Testis (tissue), 3 donors: ENCODE measurements around the gene PHF13. TPM values are rescaled to one million over a fixed set of nuclear protein-coding genes. Genes with fewer than 3 reads are reported as not detected.

Experiments used
- DNase-seq: peaks from one replicate; pipeline ENCODE4 v3.0.0-alpha.2; 2019
- H3K27ac ChIP-seq, 2 donors: fragments of 200-600 bp; sonication (generic); one replicate each; pipeline ENCODE4 v1.5.1; 2019
- H3K27me3 ChIP-seq: fragments of 200-600 bp; sonication (generic); one replicate; pipeline ENCODE4 v1.5.1; 2019
- H3K36me3 ChIP-seq: fragments of 200-600 bp; sonication (generic); one replicate; pipeline ENCODE4 v1.5.1; 2017; ENCODE audit warnings: low read depth; ENCODE audit errors: missing control alignments
- H3K4me1 ChIP-seq: fragments of 200-600 bp; sonication (generic); one replicate; pipeline ENCODE4 v1.5.1; 2019
- H3K4me3 ChIP-seq, 2 donors: fragments of 200-600 bp; sonication (generic); one replicate each; pipeline ENCODE4 v1.5.1; 2017 to 2019
- H3K9me3 ChIP-seq: fragments of 200-600 bp; sonication (generic); one replicate; pipeline ENCODE4 v1.5.1; 2017
- POLR2A ChIP-seq: fragments of 450-650 bp; IDR thresholded peaks from one replicate; pipeline ENCODE4 v1.6.1; 2017; ENCODE audit warnings: antibody characterized with exemption, mild to moderate bottlenecking, moderate library complexity
- WGBS, 2 donors: methylation state at CpG; one replicate each; pipeline ENCODE4 v1.1.5; 2018; 5-methylcytosine and 5-hydroxymethylcytosine counted together
- intact Hi-C: fragments of 100-400 bp; cut with DNase I; formaldehyde crosslinking; loops from one replicate; pipeline ENCODE4 v1.15.1; 2023; ENCODE audit warnings: low total_unique reads
- polyA plus RNA-seq: library from polyadenylated mRNA; stranded (reverse); fragments of 350-450 nt; fragmentation: Illumina TruSeq; extraction: RNeasy Lipid Tissue Mini Kit (QIAGEN cat#74804); gene quantifications from one replicate; pipeline ENCODE4 v1.2.3, GENCODE V29; 2014; ENCODE audit warnings: low read depth, low replicate concordance; ENCODE audit not compliant: insufficient read depth
- total RNA-seq, 2 donors: library from RNA; depleted of rRNA; stranded (reverse); fragments of >200 nt; gene quantifications; one replicate each; pipeline ENCODE4 v1.2.3, GENCODE V29; 2016
- TF ChIP-seq, protein P1 (sequence below), 3 experiments: fragments of 450-650 bp in 2 of 3; fragments of 200-600 bp in 1 of 3; sonication (generic) in 1 of 3; IDR thresholded peaks; one replicate each; pipeline ENCODE4 v1.5.1; 2016 to 2019; ENCODE audit warnings: antibody characterized with exemption in 3 of 3, mild to moderate bottlenecking in 2 of 3, moderate library complexity in 1 of 3

PHF13 gene
- total and polyA plus RNA-seq, 3 donors from 2014 or later = 70.8 to 94.3 (median 88.1) TPM

DNA sequence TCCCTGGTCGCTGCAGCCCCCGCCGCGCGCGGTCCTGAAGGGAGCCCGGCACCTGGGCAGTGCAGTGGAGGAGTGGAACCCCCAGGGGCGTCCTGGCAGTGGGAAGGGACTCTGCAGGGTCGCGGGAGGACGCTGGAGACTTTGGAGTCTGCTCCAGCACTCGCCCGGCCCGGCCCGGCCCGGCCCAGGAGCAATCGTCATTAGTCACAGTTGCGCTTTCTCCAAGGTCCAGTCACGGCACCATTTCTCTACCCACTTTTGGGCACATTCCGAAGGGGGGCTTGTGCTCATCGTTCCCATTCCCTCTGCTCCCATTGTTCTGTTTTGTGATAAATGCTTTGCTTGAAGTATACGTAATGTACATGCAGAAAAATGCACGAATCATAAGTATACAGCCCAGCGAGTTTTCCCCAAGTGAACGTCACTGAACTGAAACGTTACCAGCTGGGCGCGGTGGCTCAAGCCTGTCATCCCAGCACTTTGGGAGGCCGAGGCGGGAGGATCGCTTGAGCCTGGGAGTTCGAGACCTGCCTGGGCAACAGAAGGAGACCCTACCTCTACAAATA lies 12.1 kb downstream of the PHF13 start:
- 3 to 5% methylated on average over 20 to 29 of the region's 32 CpGs for WGBS, 2 donors
- Histone ChIP-seq H3K9me3 (no peaks in the 10 kb centered on the region), H3K27me3 (no peaks in the 10 kb centered on the region), H3K36me3 (no peaks in the 10 kb centered on the region), H3K4me1 (peaks cover 22% of the 10 kb centered on the region), H3K4me3 (peak overlapping the region; percentile 83 to 86), H3K27ac (peak overlapping the region; percentile 74 to 91)
- TF ChIP-seq, protein P1, sequence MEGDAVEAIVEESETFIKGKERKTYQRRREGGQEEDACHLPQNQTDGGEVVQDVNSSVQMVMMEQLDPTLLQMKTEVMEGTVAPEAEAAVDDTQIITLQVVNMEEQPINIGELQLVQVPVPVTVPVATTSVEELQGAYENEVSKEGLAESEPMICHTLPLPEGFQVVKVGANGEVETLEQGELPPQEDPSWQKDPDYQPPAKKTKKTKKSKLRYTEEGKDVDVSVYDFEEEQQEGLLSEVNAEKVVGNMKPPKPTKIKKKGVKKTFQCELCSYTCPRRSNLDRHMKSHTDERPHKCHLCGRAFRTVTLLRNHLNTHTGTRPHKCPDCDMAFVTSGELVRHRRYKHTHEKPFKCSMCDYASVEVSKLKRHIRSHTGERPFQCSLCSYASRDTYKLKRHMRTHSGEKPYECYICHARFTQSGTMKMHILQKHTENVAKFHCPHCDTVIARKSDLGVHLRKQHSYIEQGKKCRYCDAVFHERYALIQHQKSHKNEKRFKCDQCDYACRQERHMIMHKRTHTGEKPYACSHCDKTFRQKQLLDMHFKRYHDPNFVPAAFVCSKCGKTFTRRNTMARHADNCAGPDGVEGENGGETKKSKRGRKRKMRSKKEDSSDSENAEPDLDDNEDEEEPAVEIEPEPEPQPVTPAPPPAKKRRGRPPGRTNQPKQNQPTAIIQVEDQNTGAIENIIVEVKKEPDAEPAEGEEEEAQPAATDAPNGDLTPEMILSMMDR (IDR thresholded peaks at IDR 0.05) = no peak
- no peak for TF ChIP-seq POLR2A
- DNase-seq = peak; percentile 54
- intact Hi-C loops = no loop called here

DNA sequence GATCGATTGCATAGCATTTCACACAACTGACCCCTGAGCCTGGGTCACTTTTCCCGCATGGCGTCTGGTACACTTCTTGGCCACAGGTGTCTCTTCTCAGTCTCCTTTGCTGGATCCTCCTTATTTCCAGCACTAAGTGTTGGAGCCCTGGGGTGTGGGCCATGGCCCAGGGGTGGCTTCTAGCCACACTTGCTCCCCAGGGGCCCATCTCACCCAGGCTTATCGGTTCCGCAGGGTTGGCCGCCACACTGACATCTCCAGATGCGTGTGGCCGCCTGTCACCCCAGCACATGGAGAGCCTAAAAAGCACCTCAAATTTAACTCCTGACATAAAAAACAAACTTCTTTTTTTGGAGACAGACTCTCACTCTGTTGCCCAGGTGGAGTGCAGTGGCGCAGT lies 13.5 kb downstream of the PHF13 start:
- no peaks in the 10 kb centered on the region for H3K9me3 ChIP-seq
- 80 to 95% methylated on average over 9 of the region's 9 CpGs for WGBS, 2 donors
- H3K4me3 ChIP-seq = no peak overlapping the region
- DNase-seq = no peak
- no peaks in the 10 kb centered on the region for H3K27me3 ChIP-seq
- intact Hi-C loops = no loop called here
- H3K27ac ChIP-seq = no peak overlapping the region
- H3K36me3 ChIP-seq = no peaks in the 10 kb centered on the region
- TF ChIP-seq, protein P1 (IDR thresholded peaks at IDR 0.05) = no peak
- TF ChIP-seq POLR2A = no peak
- H3K4me1 ChIP-seq = peaks cover 21% of the 10 kb centered on the region

DNA sequence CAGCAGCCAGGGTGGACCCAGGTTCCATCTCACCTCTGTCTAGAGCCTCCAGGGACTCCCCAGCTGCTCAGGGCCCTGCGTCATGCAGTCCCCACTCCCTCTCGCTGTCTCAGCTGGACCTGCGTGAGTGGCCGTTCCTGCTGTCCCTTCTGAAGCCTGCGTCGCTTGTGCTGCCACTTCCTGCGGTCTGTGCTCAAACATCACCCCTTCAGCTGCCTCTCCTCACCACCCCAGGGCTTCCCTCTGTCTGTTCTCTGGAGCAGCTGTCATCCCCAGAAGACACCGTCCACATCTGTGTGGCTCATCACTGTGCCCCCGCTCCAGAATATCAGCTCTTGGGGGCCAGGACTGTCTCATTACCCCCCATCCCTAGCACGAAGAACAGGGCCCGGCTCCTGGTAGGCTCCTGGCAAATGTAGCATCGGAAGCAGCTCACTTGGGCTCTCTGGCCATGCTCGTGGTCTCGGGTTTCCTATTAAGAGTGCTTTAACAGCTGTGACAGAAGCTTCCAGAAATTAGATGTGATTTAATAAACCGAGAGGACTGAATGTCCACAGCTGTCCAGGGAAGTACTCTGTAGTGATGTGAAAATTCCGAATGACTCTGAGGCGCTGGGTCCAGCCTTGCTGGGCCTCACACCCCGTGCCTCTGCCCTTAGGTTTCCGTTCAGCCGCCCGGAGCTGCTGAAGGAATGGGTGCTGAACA lies 14.5 kb downstream of the PHF13 start:
- Histone ChIP-seq H3K36me3 (no peaks in the 10 kb centered on the region), H3K27ac (no peak overlapping the region), H3K4me1 (peaks cover 13% of the 10 kb centered on the region), H3K27me3 (no peaks in the 10 kb centered on the region), H3K9me3 (no peaks in the 10 kb centered on the region), H3K4me3 (no peak overlapping the region)
- intact Hi-C loops = no loop called here
- WGBS, 2 donors = 88 to 89% methylated on average over 21 of the region's 21 CpGs
- TF ChIP-seq POLR2A = no peak
- TF ChIP-seq, protein P1 (IDR thresholded peaks at IDR 0.05) = no peak
- DNase-seq = no peak

DNA sequence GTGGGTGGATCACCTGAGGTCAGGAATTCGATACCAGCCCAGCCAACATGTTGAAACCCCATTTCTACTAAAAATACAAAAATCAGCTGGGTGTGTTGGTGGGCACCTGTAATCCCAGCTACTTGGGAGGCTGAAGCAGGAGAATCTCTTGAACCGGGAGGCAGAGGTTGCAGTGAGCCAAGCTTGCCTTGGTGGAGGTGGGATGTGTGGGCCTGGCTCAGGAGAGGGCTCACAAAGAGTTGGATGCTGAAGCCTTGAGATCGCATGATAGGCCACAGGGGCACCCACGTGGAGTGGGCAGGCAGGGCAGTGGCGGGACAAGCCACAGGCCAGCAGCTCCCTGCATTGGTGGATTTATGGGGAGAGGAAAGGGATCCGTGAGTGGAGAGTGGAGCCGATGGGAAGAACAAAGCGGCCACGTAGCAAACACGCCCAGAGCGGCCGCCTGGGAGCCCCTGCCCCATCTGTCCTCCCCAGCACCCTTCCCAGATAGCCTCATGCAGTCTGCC lies 15.5 kb downstream of the PHF13 start:
- Histone ChIP-seq H3K27ac (no peak overlapping the region), H3K9me3 (no peaks in the 10 kb centered on the region), H3K36me3 (no peaks in the 10 kb centered on the region), H3K4me1 (peaks cover 13% of the 10 kb centered on the region), H3K4me3 (no peak overlapping the region), H3K27me3 (no peaks in the 10 kb centered on the region)
- DNase-seq = no peak
- 89 to 91% methylated on average over 12 of the region's 12 CpGs for WGBS, 2 donors
- no peak for TF ChIP-seq POLR2A
- TF ChIP-seq, protein P1 (IDR thresholded peaks at IDR 0.05) = no peak
- intact Hi-C loops = no loop called here
